Keratinocyte (primary cell): Measurements from ENCODE around the gene HIPK1.

Source experiments
- EZH2 ChIP-seq: IDR thresholded peaks from one replicate; pipeline ENCODE4 v1.6.1; 2012; ENCODE audit warnings: inconsistent platforms, mild to moderate bottlenecking, low read length, moderate library complexity
- TF ChIP-seq, protein P1 (sequence below), 3 experiments: IDR thresholded peaks in 1 of 3; conservative IDR thresholded peaks in 1 of 3; optimal IDR thresholded peaks in 1 of 3; 2 replicates in 2 of 3; 3 replicates in 1 of 3; pipeline versions ENCODE3 to v1.5.1; 2011; ENCODE audit warnings: low read length in 3 of 3, mild to moderate bottlenecking in 3 of 3, moderate library complexity in 2 of 3, control low read depth in 1 of 3, inconsistent platforms in 1 of 3; ENCODE audit not compliant: insufficient read depth in 2 of 3; ENCODE audit errors: extremely low read depth in 1 of 3

DNA sequence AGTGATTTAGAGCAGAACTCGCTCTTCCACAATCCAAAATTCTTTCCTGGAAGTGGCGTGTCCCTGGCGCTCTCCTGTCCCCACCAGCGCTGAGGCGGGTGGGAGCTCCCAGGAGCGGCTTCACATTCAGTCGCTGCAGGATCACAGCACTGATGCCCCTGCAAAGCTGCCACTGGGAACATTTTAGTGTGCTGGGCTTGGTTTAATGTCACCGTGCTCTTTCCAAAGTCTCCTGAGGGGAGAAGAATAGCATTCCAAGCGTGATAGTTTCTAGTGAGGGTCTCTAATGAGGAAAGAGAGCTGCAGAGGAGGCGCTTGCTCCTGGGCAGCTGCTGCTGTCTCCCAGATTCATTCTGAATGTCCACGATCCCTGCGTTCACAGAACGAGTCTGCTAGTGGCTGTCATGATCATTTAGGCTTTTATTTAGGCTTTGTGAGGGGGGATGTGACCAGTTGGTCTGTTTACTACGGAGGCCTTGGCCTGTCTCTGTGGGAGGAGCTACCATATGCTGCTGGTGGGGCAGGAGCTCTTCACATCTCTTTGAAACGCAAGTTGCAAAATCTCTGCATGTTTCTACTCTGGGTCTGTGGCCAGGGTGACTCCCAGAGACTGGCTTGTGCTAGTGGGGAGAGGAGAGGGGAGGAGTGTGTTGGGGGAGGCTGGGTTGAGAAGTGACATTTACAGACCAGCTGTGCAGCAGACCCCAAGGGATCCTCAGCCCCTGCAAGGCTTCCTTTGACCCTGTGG is 73.5 kb downstream of the HIPK1 start:
- TF ChIP-seq EZH2: no peak
- TF ChIP-seq, protein P1, sequence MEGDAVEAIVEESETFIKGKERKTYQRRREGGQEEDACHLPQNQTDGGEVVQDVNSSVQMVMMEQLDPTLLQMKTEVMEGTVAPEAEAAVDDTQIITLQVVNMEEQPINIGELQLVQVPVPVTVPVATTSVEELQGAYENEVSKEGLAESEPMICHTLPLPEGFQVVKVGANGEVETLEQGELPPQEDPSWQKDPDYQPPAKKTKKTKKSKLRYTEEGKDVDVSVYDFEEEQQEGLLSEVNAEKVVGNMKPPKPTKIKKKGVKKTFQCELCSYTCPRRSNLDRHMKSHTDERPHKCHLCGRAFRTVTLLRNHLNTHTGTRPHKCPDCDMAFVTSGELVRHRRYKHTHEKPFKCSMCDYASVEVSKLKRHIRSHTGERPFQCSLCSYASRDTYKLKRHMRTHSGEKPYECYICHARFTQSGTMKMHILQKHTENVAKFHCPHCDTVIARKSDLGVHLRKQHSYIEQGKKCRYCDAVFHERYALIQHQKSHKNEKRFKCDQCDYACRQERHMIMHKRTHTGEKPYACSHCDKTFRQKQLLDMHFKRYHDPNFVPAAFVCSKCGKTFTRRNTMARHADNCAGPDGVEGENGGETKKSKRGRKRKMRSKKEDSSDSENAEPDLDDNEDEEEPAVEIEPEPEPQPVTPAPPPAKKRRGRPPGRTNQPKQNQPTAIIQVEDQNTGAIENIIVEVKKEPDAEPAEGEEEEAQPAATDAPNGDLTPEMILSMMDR (optimal IDR thresholded peaks at IDR 0.05 in 1 of 3, IDR thresholded peaks at IDR 0.05 in 1 of 3, conservative IDR thresholded peaks at IDR 0.05 in 1 of 3; ENCODE audit: extremely low read depth in 1 of 3, insufficient read depth in 2 of 3, low read length in 3 of 3): no peak
